Glutamatergic neuron (in vitro differentiated cells): ENCODE measurements around the gene LGR6. TPM values are rescaled to one million over a fixed set of nuclear protein-coding genes. Genes with fewer than 3 reads are reported as not detected.

Source experiments
- DNase-seq: peaks from one replicate; pipeline ENCODE4 v3.0.0; 2022
- H3K27ac Mint-ChIP-seq: one replicate; pipeline ENCODE4 v1.8.0; 2020; ENCODE audit warnings: mild to moderate bottlenecking, mixed read lengths, inconsistent platforms; ENCODE audit not compliant: unreplicated experiment
- H3K27me3 Mint-ChIP-seq: one replicate; pipeline ENCODE4 v1.8.0; 2020; ENCODE audit warnings: mild to moderate bottlenecking, moderate library complexity, mixed read lengths, inconsistent platforms; ENCODE audit not compliant: unreplicated experiment
- H3K36me3 Mint-ChIP-seq: one replicate; pipeline ENCODE4 v1.8.0; 2020; ENCODE audit warnings: mild to moderate bottlenecking, mixed read lengths, inconsistent platforms; ENCODE audit not compliant: unreplicated experiment
- H3K4me1 Mint-ChIP-seq: one replicate; pipeline ENCODE4 v1.8.0; 2020; ENCODE audit warnings: mild to moderate bottlenecking, low read depth, mixed read lengths, inconsistent platforms; ENCODE audit not compliant: unreplicated experiment
- H3K4me3 Mint-ChIP-seq: one replicate; pipeline ENCODE4 v1.8.0; 2020; ENCODE audit warnings: mild to moderate bottlenecking, mixed read lengths, inconsistent platforms; ENCODE audit not compliant: unreplicated experiment
- H3K9me3 Mint-ChIP-seq: one replicate; pipeline ENCODE4 v1.8.0; 2020; ENCODE audit warnings: mild to moderate bottlenecking, moderate library complexity, mixed read lengths, inconsistent platforms; ENCODE audit not compliant: unreplicated experiment
- total RNA-seq: library from RNA; stranded (reverse); fragmentation: NEBNext Ultra II Directional; extraction: Animal tissue kit (Norgen Biotek cat#: 25700); gene quantifications from one replicate; pipeline ENCODE4 v1.2.1, GENCODE V29; 2021; ENCODE audit not compliant: unreplicated experiment
- TF ChIP-seq, protein P1 (sequence below): fragments of 200-600 bp; sonication (generic); IDR thresholded peaks from one replicate; pipeline ENCODE4 v1.5.0; 2021; ENCODE audit not compliant: partially characterized antibody, unreplicated experiment

The LGR6 gene
- total RNA-seq, 1 donor from 2014 or later: 0.37 TPM

DNA sequence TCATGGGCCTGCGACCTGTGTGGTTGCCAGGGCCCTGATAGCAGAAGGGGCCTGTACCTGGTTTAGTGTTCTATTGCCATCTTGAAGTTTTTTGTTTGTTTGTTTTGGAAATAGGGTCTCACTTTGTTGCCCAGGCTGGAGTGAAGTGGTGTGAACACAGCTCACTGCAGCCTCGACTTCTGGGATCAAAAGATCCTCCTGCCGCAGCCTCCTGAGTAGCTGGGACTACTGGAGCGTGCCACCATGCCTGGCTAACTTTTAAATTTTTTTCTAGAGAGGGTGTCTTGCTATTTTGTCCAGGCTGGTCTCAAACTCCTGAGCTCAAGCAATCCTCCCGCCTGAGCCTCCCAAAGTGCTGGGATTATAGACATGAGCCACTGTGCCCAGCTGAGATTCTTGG, 75.2 kb downstream of the LGR6 start:
- H3K4me3 Mint-ChIP-seq: no peak overlapping the region
- TF ChIP-seq, protein P1, sequence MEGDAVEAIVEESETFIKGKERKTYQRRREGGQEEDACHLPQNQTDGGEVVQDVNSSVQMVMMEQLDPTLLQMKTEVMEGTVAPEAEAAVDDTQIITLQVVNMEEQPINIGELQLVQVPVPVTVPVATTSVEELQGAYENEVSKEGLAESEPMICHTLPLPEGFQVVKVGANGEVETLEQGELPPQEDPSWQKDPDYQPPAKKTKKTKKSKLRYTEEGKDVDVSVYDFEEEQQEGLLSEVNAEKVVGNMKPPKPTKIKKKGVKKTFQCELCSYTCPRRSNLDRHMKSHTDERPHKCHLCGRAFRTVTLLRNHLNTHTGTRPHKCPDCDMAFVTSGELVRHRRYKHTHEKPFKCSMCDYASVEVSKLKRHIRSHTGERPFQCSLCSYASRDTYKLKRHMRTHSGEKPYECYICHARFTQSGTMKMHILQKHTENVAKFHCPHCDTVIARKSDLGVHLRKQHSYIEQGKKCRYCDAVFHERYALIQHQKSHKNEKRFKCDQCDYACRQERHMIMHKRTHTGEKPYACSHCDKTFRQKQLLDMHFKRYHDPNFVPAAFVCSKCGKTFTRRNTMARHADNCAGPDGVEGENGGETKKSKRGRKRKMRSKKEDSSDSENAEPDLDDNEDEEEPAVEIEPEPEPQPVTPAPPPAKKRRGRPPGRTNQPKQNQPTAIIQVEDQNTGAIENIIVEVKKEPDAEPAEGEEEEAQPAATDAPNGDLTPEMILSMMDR: no peak
- H3K9me3 Mint-ChIP-seq: peaks cover 2% of the 10 kb centered on the region
- DNase-seq: no peak
- H3K36me3 Mint-ChIP-seq: no peaks in the 10 kb centered on the region
- no peak overlapping the region for H3K27ac Mint-ChIP-seq
- H3K4me1 Mint-ChIP-seq: peaks cover 5% of the 10 kb centered on the region
- no peaks in the 10 kb centered on the region for H3K27me3 Mint-ChIP-seq

DNA sequence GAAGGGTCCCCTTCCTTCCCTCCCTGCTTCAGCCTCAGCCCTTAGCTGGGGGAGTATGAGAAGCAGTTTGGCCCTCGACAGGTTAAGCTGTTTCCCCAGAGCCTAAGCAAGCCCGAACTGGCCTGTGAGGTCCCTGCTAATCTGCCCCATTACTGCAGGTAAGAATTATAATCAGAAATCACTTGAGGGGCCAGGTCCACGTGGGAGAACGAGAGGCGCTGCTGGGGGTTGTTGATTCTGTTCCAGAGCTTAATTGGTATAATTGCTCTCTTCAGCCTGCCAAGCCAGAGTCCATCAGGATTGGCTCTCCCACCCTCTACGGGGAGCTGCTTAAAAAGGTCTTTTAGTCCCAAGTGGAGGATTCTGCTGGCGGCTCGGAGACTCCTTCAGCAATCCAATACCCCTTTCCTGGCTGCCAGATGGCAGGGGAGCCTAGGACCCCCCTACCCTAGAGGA, 77.3 kb downstream of the LGR6 start:
- Mint-ChIP-seq H3K36me3 (no peaks in the 10 kb centered on the region), H3K27ac (no peak overlapping the region), H3K9me3 (peaks cover 4% of the 10 kb centered on the region), H3K4me1 (peaks cover 5% of the 10 kb centered on the region), H3K4me3 (no peak overlapping the region), H3K27me3 (peaks cover 3% of the 10 kb centered on the region)
- TF ChIP-seq, protein P1: no peak
- DNase-seq: no peak

DNA sequence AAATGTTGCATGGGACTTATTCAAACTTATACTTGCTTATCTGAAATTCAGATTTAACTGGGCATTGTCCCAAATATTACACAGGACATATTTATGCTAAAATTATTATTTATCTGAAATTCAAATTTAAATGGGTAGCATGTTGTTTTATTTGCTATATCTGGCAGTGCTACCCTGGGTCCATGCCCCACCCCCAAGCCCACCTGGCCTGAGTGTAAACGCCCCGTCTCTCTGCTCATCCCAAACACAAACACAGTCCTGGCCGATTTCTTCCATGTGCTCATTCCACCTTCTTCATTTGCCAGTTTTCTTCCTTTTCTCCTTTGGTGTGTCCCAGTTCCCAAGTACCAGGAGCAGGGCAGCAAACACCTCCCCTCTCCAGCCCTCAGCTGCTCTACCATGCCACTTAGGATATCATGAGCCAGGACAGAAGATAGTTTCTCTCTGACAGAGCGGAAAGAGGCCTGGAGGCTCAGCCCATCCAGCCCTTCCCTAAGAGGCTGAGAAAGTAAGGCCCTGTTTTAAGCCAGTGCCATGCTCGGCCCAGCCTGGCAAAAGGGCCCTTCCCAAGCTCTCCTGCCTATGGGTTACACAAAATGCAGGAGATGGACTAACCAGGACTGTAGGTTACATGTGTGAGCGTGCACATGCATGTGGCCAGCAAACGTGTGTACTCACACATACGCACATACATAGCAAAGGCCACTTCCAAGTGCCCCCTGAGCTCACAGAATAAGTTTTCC, 78.7 kb downstream of the LGR6 start:
- Mint-ChIP-seq H3K4me1 (peaks cover 5% of the 10 kb centered on the region), H3K27me3 (peaks cover 3% of the 10 kb centered on the region), H3K27ac (no peak overlapping the region), H3K4me3 (no peak overlapping the region), H3K36me3 (no peaks in the 10 kb centered on the region), H3K9me3 (peaks cover 3% of the 10 kb centered on the region)
- TF ChIP-seq, protein P1: no peak
- no peak for DNase-seq

DNA sequence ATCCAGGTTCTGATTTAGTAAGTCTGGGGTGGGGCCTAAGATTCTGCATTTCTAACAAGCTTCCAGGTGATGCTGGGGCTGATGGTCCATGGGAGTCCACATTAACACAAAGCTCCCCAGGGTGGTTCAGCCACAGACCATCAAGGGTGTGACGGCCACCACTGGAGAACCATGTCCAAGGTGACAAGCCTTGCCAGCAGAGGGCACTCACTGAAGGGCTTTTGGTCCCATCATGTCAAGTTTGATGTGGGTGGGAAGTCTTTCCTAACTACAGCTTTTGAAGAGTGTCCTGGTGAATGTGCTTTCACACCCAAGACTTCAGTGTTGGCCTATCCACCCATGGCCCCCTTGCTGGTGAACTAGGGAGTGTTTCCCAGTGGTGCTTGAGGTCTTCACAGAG, 81.0 kb downstream of the LGR6 start:
- Mint-ChIP-seq H3K36me3 (no peaks in the 10 kb centered on the region), H3K27me3 (peaks cover 3% of the 10 kb centered on the region), H3K9me3 (peaks cover 5% of the 10 kb centered on the region), H3K4me3 (no peak overlapping the region), H3K27ac (no peak overlapping the region), H3K4me1 (peaks cover 5% of the 10 kb centered on the region)
- TF ChIP-seq, protein P1: no peak
- no peak for DNase-seq

DNA sequence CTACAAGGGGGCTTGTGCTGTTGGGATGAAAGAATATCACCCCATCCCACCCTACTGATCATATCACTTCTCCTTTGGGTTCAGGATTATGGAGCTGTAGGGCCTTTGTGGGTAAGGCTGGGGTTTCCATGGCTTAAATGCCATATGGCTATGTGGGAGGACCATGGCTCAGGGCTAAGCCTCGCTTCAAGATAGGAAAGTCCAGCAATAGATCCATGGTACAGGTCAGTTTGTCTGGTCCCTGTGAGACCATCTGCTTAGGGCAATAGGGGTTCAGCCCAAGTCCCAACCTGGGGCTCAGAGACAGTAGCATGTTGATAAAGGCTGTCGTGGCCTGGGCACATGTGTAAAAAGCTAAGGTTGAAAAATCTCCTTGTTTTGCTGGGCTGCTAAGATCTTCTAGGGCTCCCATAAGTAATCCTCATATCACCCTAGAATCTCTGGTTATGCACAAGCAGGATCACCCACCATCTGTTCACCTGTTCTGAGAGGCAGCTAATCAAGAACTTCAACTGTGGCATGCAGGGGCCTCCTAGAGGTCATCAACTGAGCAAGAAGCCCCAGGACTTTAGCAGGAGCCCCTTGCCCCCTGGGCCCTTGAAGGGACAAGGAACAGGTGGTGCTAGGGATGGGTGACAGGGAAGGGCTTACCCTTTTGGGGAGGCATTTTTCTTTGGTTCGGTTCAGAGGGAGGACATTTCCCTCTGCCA, 81.6 kb downstream of the LGR6 start:
- no peak overlapping the region for H3K27ac Mint-ChIP-seq
- TF ChIP-seq, protein P1: no peak
- no peak overlapping the region for H3K4me3 Mint-ChIP-seq

More for the DNA sequence above, 81.6 kb downstream of the LGR6 start:
- Mint-ChIP-seq H3K36me3 (no peaks in the 10 kb centered on the region), H3K4me1 (peaks cover 5% of the 10 kb centered on the region), H3K9me3 (peaks cover 7% of the 10 kb centered on the region), H3K27me3 (peaks cover 3% of the 10 kb centered on the region)
- DNase-seq: no peak
